ENCODE measurements around the gene PLSCR2.

DNA sequence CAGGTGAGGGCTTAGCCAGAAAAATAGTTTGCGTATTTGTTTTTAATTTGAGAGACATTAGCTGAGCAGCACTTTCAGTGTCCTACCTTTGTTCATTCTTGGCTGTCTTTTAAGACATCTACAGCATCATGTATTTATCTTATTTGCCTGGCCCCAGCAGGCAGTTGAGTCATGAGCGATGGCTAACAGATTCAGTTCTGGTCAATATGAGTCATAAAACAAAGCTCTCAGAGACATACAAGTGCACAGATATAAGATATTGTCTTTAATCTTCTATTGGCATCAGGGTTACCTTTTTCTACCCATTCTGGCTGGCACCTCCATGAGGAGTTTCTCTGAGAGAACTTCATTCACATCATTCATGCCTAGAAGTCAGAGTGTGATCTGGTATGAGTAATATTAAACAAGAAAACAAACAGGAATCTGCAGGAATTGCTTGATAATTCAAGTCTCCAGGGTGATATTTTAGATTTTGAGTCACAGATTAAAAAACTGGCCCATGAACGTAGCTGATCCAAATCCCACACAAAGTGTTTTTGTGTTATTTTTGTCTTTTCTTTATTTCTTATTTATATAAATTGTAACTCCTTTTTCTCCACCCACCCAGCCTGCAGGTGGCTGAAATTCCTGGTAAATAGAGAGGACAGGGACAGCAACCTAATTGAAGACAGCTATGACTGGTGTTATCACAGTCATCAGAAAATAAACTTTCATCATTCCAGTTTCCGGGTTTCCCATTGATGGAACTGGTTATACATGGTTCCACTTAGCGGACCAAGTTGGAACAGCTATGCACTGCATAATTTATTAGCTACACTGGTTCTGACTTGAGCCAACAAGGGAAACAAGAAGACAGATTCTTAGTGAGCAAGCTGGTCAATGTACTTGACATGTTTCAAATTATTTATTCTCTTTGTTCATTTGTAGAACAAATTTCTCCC lies 47.3 kb downstream of the PLSCR2 start:
- TF ChIP-seq, protein P1, sequence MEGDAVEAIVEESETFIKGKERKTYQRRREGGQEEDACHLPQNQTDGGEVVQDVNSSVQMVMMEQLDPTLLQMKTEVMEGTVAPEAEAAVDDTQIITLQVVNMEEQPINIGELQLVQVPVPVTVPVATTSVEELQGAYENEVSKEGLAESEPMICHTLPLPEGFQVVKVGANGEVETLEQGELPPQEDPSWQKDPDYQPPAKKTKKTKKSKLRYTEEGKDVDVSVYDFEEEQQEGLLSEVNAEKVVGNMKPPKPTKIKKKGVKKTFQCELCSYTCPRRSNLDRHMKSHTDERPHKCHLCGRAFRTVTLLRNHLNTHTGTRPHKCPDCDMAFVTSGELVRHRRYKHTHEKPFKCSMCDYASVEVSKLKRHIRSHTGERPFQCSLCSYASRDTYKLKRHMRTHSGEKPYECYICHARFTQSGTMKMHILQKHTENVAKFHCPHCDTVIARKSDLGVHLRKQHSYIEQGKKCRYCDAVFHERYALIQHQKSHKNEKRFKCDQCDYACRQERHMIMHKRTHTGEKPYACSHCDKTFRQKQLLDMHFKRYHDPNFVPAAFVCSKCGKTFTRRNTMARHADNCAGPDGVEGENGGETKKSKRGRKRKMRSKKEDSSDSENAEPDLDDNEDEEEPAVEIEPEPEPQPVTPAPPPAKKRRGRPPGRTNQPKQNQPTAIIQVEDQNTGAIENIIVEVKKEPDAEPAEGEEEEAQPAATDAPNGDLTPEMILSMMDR (IDR thresholded peaks at IDR 0.05), result peak; percentile 13; the same call in 1 of the 2 replicates
- TF ChIP-seq POLR2AphosphoS5 (IDR thresholded peaks at IDR 0.05; ENCODE audit: low read depth, low read length), result no peak
- no peak for TF ChIP-seq SIN3A (IDR thresholded peaks at IDR 0.05; ENCODE audit: borderline replicate concordance, insufficient read depth, low read depth, low read length)
